Putamen (tissue), 1 donor: Measurements from ENCODE around the gene OR10S1.
"Not testable (repeated sequence)": the region's sequence is repeated elsewhere in the genome, so short reads cannot be mapped to it uniquely, and the experiment has no call there.

Source experiments
- DNase-seq: peaks from one replicate; pipeline ENCODE4 v3.0.0-alpha.2; 2016; ENCODE audit warnings: low spot score

Gene OR10S1, protein sequence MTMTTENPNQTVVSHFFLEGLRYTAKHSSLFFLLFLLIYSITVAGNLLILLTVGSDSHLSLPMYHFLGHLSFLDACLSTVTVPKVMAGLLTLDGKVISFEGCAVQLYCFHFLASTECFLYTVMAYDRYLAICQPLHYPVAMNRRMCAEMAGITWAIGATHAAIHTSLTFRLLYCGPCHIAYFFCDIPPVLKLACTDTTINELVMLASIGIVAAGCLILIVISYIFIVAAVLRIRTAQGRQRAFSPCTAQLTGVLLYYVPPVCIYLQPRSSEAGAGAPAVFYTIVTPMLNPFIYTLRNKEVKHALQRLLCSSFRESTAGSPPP

DNA sequence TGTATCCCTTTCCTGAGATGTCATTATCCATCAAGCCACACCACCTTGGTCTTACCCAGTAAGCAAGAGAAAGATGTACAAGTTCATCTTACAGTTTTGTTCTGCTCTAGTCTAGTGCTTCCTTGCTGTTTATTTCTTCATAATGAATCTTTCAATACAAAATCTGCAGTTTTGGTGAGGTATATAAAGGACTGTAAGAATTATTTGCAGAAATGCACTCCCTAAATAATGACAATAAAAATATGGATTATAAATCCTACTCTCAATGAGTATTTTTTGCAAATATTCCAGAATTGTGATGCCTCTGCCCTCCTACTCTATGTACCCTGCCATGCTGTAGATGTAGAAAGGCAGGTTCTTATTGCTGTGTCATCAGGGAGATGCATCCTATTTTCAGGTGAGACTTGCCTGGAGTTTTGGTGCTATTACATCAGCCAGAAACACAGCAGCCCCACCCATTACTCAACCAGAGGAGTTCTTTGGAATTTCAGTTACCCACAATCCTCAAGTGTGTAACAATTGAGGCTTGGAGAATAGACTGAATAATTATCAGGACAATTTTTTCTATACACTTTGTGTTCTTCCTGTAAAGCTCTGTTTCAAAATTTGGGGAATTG lies at the start of gene OR10S1:
Gene OR10S1 (minus strand): TSS at position 51 of the 617 bp plus-strand sequence. CDS start 117 bp downstream, outside the sequence.
- no peak for DNase-seq

DNA sequence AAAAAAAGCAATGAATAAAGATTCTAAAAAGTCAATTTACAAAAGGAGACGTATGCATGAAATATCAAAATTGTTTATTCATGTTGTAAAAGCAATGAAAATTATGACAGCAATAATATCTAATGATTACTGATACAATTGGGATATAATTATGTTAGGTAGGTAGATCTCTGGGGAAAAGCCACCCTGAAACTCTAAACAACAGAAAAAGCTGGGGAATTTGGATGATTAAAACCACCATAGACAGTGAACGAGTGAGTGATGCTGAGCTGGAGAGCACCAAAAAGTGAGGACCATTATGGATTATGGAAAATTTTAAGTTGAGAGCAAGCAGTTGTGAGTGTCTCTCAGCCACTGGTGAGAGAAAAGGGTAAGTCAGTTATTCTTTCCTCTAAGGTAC lies 48.9 kb upstream of the OR10S1 start, which contains the start of gene OR10G8:
Gene OR10G8 (plus strand): TSS at position 301 of the 400 bp plus-strand sequence. CDS start 2,825 bp downstream, outside the sequence.
- DNase-seq = no peak

DNA sequence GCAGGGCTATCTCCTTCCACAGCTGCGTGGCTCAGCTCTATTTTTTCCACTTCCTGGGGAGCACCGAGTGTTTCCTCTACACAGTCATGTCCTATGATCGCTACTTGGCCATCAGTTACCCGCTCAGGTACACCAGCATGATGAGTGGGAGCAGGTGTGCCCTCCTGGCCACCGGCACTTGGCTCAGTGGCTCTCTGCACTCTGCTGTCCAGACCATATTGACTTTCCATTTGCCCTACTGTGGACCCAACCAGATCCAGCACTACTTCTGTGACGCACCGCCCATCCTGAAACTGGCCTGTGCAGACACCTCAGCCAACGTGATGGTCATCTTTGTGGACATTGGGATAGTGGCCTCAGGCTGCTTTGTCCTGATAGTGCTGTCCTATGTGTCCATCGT lies 38.3 kb upstream of the OR10S1 start:
- DNase-seq = not testable (repeated sequence)

DNA sequence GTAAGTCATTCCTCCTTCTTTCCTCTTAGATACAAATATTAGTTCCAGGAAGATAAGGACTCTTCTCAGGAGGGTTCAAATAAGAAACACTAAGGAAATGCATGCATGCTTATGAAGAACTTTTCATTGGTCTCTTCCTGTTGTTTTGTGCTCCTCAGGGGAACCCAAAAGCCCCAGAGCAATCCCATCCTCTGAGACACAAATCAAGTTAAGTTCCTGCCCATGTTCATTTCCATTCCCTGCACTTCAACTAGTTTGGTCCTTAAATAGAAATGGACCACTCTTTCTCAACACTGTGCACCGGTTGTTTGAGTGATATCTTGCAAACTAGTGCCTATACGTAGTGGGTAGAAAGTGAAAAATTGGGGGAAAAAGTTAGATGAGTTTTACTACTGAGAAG lies 35.1 kb upstream of the OR10S1 start, which contains the start of gene OR10G4:
Gene OR10G4 (plus strand): TSS at position 301 of the 400 bp plus-strand sequence. CDS start 2,578 bp downstream, outside the sequence.
- DNase-seq = no peak

DNA sequence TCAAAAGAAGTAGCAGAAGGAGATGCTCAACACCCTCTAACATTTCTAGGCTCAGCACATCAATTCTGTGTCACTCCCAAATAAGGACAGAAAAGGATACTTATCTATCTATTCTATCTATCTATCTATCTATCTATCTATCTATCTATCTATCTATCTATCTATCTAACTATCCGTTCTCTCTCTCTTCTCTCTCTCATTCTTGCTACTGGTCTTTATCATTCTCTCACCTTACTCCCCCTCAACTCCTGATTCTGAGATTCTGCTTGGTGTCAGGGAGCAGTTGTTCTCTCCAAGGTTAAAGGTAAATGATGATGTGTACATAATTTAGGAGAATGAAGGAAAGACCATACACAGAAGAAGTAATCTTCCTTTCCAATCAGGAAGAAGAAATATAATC lies 17.5 kb upstream of the OR10S1 start, which contains the start of gene OR10G6:
Gene OR10G6 (minus strand): TSS at position 43 of the 400 bp plus-strand sequence. CDS start 0 bp downstream, at position 43.
- DNase-seq = no peak

DNA sequence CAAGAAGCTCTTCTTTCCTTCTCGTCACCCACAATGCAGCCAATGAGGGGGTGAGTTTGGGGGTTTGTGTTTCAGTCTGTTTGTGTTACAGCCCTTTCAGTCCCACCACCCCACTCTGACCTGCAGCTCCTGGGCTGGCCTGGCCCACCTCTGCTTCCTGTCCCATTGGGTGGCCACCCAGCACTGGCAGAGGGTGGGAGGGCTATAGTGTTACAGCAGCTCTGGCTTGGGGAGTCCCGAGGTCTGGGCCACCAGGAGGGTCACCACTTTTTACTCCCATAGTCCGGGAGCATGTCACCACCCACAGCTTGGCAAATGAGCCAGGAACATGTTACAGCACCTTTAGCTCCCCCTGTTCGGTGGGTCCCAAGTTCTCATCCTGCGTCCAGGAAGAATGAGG lies 1.7 kb upstream of the OR10S1 start:
- DNase-seq = no peak

DNA sequence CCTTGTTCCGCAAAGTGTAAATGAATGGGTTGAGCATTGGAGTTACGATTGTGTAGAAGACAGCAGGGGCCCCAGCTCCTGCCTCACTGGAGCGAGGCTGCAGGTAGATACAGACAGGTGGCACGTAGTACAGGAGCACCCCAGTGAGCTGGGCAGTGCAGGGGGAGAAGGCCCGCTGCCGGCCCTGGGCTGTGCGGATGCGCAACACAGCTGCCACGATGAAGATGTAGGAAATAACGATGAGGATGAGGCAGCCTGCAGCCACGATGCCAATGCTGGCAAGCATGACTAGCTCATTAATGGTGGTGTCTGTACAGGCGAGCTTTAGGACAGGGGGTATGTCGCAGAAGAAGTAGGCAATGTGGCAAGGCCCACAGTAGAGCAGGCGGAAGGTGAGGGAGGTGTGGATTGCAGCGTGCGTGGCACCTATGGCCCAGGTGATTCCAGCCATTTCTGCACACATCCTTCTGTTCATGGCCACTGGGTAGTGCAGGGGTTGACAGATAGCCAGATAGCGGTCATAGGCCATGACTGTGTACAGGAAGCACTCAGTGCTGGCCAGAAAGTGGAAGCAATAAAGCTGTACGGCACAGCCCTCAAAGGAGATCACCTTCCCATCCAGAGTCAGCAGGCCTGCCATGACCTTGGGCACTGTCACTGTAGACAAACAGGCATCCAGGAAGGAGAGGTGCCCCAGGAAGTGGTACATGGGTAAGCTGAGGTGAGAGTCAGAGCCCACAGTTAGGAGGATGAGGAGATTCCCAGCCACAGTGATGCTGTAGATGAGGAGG lies 616 bp downstream of the OR10S1 start:
- no peak for DNase-seq

DNA sequence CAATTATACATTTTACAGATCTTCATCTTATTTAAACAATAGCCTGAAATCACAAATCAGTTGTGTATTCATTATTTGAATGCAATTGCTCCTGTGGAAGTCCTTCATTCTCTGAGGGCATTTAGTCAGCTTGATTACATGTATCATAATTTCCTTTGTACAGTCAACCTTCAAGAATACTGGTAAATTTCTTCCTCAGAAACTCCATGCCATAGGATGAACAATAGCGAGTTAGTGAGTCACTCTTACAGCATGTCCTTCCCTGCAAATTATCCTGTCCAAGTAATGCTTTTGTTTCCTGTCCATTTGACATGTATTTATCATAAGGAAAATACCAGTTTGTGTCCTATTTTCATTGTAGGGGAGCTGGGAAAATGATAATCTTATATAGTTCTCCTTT lies 3.8 kb downstream of the OR10S1 start:
- no peak for DNase-seq

DNA sequence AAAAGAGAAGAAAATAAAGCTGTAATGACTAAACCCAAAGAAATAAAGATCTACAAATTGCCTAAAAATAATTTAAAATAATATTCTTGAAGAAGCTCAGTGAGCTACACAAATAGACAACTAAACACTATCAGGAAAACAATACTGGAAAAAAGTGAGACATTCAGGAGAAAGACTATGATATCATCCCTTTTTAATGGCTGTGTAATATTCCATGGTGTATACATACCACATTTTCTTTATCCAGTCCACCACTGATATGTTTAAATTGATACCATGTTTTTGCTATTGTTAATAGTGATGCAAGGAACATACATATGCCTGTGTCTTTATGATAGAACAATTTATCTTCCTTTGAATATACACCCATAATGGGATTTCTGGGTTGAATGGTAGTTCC lies 20.8 kb downstream of the OR10S1 start:
- DNase-seq = no peak

DNA sequence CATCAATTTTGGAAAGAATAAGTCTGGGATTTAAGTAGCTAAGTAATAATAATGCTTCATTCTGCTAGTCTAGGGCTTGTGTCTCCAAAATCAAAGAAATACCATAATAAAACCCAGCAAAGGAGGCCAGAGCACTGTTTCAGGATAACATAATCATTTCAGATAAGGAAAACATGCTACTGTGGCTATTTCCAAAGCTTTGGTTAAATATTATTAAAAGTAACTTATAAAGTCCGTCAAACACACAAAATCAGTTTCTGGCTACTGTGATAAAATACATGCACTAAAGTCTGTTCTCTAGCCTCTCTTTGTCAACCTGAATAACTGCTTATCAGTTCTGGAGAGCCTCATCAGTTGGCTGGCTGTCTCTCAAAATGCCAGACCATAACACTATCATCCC lies 32.4 kb downstream of the OR10S1 start:
- DNase-seq = no peak

DNA sequence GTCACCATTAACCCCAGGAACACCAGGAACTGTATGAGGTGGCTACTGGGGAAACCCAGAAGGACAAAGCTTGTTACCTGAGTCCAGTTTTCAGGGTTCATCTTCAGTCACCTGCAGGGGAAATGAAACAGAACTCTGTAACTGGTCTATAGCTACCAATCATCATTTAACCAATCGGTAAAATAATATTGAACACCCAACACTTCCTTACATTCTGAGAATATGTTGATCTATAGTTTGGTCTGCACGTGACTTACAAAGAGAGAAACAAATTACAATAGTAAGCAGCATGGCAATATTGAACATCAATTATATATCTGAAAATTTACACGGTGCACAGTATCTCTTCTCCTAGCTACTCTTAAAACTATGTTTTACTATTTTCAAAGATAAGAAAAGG lies 33.8 kb downstream of the OR10S1 start, which contains the start of gene OR6T1:
Gene OR6T1 (minus strand): TSS at position 101 of the 400 bp plus-strand sequence. CDS start 0 bp downstream, at position 101.
- no peak for DNase-seq

DNA sequence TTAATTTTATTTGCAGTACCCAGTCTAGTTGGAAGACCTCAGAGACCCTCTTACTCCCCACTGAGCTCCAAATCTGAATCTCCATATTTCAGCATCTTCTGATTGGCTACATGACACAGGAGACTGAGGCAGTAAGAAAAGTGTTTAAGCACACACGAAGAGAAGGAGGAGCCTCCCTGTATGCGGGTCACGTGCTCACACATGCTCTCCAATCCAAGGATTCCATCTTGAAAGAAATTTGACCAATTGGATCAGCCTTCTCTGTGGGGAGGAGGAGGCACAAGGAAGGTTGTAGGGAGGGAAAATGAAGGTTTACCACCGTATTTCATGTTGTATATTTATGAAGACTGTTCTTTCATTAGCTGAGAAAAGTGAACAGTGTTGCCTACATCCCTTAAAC lies 35.2 kb downstream of the OR10S1 start:
- DNase-seq = no peak

DNA sequence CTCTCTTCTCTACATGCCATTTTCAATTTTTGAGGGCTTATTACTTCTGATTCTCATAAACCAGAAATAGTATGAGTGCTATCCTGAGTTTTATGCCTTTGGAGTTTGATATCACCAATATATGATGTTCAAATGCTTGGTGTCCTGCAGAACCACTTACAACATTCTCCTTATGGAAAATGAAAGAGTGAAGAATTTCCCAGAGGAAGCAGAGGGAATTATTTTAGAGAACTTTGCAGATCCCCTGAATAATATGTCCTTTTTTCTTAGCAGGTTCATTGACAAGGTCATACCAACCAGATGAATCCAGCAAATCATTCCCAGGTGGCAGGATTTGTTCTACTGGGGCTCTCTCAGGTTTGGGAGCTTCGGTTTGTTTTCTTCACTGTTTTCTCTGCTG lies 38.3 kb downstream of the OR10S1 start, which contains the start of gene OR4D5:
Gene OR4D5 (plus strand): TSS at position 301 of the 400 bp plus-strand sequence. CDS start 0 bp downstream, at position 301.
- DNase-seq = no peak
